ENCODE data around the gene RPS16. TPM values are rescaled to one million over a fixed set of nuclear protein-coding genes. Genes with fewer than 3 reads are reported as not detected.

Gene RPS16
- total RNA-seq, 6 experiments from 2014 or later, result 448 to 643 (median 568) TPM

DNA sequence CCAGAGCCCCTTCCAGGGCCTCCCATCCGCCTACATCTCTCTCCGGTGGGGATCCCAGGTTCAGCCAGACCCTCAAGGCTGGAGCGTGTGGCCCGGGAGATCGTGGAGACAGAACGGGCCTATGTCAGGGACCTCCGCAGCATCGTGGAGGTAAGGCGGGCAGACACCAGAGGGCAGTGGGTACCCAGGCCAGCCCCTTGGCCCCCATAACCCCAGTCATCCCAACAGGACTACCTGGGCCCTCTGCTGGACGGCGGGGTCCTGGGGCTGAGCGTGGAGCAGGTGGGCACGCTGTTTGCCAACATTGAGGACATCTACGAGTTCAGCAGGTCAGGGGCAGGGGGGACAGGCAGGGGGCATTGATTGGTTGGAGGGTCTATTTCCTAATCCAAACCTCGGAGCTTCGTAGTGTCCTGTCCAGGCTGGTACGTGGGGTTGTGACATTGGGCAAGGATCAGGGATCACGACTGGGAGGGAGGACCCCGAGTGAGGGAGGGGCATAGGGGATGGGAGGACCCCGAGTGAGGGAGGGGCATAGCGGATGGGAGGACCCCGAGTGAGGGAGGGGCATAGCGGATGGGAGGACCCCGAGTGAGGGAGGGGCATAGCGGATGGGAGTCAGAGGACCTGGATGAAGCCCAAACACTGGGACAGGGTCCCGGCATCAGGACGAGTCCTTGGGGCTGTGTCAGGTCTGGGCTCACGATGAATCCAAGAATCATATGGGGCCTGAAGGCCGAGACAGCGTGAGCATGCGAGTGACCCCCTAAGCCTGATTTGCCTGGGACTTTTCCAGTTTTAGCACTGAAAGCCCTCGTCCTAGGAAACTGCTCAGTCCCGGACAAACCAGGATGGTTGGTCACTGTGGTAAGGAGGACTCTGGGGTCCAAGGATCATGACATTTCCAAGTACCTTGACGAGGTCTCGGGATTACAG is 20.4 kb downstream of the RPS16 start:
- DNase-seq, result no peak
- no peak for TF ChIP-seq POLR2A (IDR thresholded peaks at IDR 0.05)
- no peak for TF ChIP-seq CTCF (IDR thresholded peaks at IDR 0.05)
- no peaks in the 10 kb centered on the region for H3K27me3 ChIP-seq
- H3K36me3 ChIP-seq, result no peaks in the 10 kb centered on the region
- no peak overlapping the region for H3K4me3 ChIP-seq
- intact Hi-C loops (cut with DNase I), result no loop called here
- peaks cover 0 to 12% (median 2%) of the 10 kb centered on the region in 4 donors for H3K4me1 ChIP-seq
- H3K27ac ChIP-seq, result no peak overlapping the region
- ATAC-seq, result no peak
- H3K9me3 ChIP-seq, result no peaks in the 10 kb centered on the region
- 57% methylated on average over 15 of the region's 35 CpGs for WGBS (ENCODE audit: insufficient coverage, low coverage, low lambda C conversion rate, missing lambda C conversion rate)

DNA sequence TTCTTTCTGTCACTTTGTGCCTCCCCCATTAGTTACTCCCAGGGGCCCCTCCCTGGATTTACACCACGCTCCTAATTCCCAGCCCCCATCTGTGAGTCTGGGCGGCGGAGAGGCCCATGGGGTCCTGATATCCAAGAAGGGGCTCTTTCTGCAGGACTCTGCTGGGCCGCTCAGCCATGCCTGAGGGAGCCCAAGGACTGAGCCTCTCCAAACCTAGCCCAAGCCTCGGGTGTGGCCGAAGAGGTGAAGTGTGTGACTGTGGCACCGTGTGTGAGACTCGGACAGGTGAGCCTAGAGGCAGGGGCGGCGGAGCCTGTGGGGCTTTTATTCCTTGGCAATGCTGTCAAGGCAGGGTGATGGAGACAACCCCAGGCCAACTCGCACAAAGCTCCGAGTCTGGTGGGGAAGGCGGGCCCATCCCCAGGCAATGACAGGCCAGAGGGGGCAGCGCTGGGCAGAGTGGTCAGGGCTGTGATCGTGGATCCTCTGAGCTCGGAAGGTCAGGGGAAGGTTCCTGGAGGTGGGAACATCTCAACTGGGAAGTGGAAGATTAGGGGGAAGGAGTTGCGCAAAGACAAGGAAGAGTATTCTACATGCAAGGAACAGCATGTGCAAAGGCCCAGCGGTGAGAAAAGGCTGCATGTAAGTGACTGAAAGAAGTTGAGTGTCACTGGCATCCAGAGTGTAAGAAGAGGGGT is 21.7 kb downstream of the RPS16 start:
- 68% methylated on average over 11 of the region's 18 CpGs for WGBS (ENCODE audit: insufficient coverage, low coverage, low lambda C conversion rate, missing lambda C conversion rate)
- intact Hi-C loops (cut with DNase I), result no loop called here

DNA sequence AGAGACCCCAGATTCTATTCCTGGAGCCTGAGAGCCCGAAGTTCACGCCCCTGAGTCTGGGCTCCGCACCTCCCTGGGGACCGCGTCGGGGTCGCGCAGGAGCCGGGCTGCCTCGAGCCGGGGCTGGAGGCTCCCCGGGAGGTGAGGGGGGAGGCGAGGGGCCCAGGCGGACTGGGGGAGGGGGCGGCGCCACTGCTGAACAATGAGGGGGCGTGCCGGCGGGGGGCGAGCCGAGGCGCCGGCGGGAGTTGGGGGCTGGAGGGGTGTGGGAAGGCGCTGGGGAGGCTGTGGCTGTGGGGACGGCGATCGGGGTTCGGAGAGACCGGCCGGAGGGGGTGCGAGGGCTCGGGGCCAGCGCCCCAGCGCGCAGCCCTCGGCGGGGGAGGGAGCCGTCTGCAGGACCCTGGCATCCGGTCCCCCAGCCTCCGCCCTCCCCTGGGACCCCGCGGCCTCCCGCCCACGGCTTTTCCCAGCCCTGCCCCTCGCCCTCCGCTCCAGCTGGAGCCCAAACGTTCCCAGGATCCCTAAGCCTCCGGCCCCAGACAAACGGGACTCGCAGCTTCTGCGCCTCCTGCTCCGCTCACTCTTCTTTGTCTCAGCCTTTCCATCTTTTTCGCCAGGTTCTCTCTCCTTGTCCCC is 22.4 kb downstream of the RPS16 start:
- TF ChIP-seq CTCF (IDR thresholded peaks at IDR 0.05), result no peak
- no peak for TF ChIP-seq POLR2A (IDR thresholded peaks at IDR 0.05)
- Histone ChIP-seq H3K27me3 (no peaks in the 10 kb centered on the region), H3K9me3 (no peaks in the 10 kb centered on the region), H3K4me3 (peak overlapping the region; percentile 59 to 99 (median 81)), H3K4me1 (peaks cover 0 to 12% (median 2%) of the 10 kb centered on the region in 4 donors), H3K36me3 (peaks cover 0 to 5% (median 2%) of the 10 kb centered on the region in 4 donors), H3K27ac (peak overlapping the region; percentile 65 to 86 (median 73))
- 56% methylated on average over 1 of the region's 54 CpGs for WGBS (ENCODE audit: insufficient coverage, low coverage, low lambda C conversion rate, missing lambda C conversion rate)
- ATAC-seq (no peak), DNase-seq (peak; percentile 61 to 72 (median 71))
- intact Hi-C loops (cut with DNase I), result no loop called here

More for the DNA sequence above, 21.7 kb downstream of the RPS16 start:
- Histone ChIP-seq H3K9me3 (no peaks in the 10 kb centered on the region), H3K4me3 (peak overlapping the region; percentile 59 to 99 (median 81)), H3K27ac (peak overlapping the region; percentile 7 to 86 (median 65)), H3K4me1 (peaks cover 0 to 12% (median 2%) of the 10 kb centered on the region in 4 donors), H3K36me3 (no peaks in the 10 kb centered on the region), H3K27me3 (no peaks in the 10 kb centered on the region)
- TF ChIP-seq CTCF (IDR thresholded peaks at IDR 0.05) (no peak), POLR2A (IDR thresholded peaks at IDR 0.05) (no peak)
- DNase-seq, result peak in 1 of 3 donors; percentile 54
- no peak for ATAC-seq

DNA sequence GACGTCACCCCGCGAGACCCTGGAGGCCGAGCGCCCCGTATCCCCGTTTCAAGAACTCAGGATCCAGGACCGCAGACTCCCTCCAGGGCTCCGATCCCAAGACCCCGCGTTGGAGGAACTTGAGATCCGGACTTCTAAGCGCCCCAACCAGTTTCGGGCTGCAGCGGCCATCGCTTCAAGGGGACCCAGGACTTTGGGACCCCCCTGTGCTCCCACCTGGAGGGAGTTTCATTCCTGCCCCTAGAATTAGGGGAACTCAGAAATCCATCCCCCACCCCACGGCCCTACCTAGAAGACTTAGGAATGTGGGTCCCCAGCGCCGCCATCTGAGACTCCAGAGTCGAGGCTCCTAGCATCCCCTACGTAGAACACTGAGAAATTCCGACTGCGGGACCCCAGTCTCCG is 22.9 kb downstream of the RPS16 start:
- H3K27me3 ChIP-seq, result no peaks in the 10 kb centered on the region
- peak overlapping the region; percentile 59 to 99 (median 81) for H3K4me3 ChIP-seq
- H3K36me3 ChIP-seq, result peaks cover 0 to 10% (median 7%) of the 10 kb centered on the region in 4 donors
- no peaks in the 10 kb centered on the region for H3K9me3 ChIP-seq
- peaks cover 0 to 12% (median 2%) of the 10 kb centered on the region in 4 donors for H3K4me1 ChIP-seq
- DNase-seq, result no peak
- intact Hi-C loops (cut with DNase I), result no loop called here
- ATAC-seq, result no peak
- peak overlapping the region; percentile 65 to 86 (median 73) for H3K27ac ChIP-seq
- TF ChIP-seq POLR2A (IDR thresholded peaks at IDR 0.05), result no peak
- whole genome bisulfite sequencing (ENCODE audit: insufficient coverage, low coverage, low lambda C conversion rate, missing lambda C conversion rate), result 0% methylated on average over 3 of the region's 24 CpGs

All from right lobe of liver (tissue), 6 donors.